ENCODE data around the gene PLLP. TPM values are rescaled to one million over a fixed set of nuclear protein-coding genes. Genes with fewer than 3 reads are reported as not detected.

Gene PLLP
- total RNA-seq, 4 donors from 2014 or later: 9.0 to 49.1 (median 12.2) TPM

Small RNA genes within 50 kb of the gene (small RNA-seq; reads per million reads assigned to genes)
- gene AC108081.1: not detected

Other genes starting within 250 kb of the PLLP start
- gene CPNE2, start 192.1 kb downstream of the PLLP start, total RNA-seq: 10 to 100 TPM; 28.2 to 66.0 (median 45.8) TPM
- gene PSME3IP1, start 98.6 kb downstream of the PLLP start, total RNA-seq: 10 to 100 TPM; 47.1 to 62.6 (median 54.5) TPM
- gene RSPRY1, start 98.3 kb downstream of the PLLP start, total RNA-seq: 10 to 100 TPM; 22.7 to 40.6 (median 28.9) TPM
- 10 to 100 TPM; 48.8 to 67.3 (median 65.0) TPM for gene ARL2BP, start 39.4 kb downstream of the PLLP start, total RNA-seq
- 1 to 10 TPM in 1 of 4 donors, not detected in 3; 6.7 TPM for gene CCL22, start 74.1 kb upstream of the PLLP start, total RNA-seq
- 10 to 100 TPM in 2 of 4 donors, 1 to 10 TPM in 2; 7.1 to 59.7 (median 11.9) TPM for gene CX3CL1, start 87.8 kb upstream of the PLLP start, total RNA-seq
- gene CCL17, start 120.1 kb upstream of the PLLP start, total RNA-seq: not detected
- gene CIAPIN1, start 162.7 kb upstream of the PLLP start, total RNA-seq: 10 to 100 TPM; 26.4 to 37.2 (median 32.4) TPM
- gene COQ9, start 162.8 kb upstream of the PLLP start, total RNA-seq: 10 to 100 TPM; 30.6 to 60.5 (median 44.7) TPM
- 10 to 100 TPM; 82.4 to 89.4 (median 85.4) TPM for gene POLR2C, start 178.0 kb upstream of the PLLP start, total RNA-seq
- 10 to 100 TPM in 3 of 4 donors, 1 to 10 TPM in 1; 5.9 to 36.3 (median 12.9) TPM for gene DOK4, start 201.8 kb upstream of the PLLP start, total RNA-seq

Measured in omental fat pad (tissue), 4 donors.